ENCODE results near the gene SLC24A5.

The SLC24A5 gene

DNA sequence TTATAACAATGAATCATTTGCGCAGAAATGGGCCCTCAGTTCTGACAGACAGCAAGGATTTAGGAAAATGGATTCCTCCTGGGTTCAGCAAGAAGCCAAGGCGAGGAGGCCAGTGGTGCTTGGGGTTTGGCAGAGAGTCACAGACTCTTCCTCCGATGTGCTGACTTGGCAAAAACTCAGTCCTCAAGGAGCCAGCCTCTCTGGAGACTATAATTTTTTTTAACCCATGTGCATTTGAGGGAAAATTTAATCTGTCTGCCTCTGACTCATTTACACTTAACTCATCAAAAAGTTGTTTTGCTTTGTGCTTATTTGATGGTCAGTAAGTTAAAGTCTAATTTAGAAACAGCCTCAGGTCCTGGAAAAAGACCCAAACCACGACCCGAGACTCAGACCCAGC, 34.2 kb upstream of the SLC24A5 start:
- H3K79me2 ChIP-seq (ENCODE audit: control insufficient read depth, insufficient read depth, low read length, poor library complexity), result no peaks in the 10 kb centered on the region
- no peak overlapping the region for H4K8ac ChIP-seq (ENCODE audit: low read depth, low read length)
- no peak overlapping the region for H2BK12ac ChIP-seq (ENCODE audit: low read length)
- H3K4me1 ChIP-seq (ENCODE audit: control insufficient read depth in 1 of 2, insufficient read depth in 2 of 2, low read length in 2 of 2), result no peaks in the 10 kb centered on the region
- no peak overlapping the region for H3K9ac ChIP-seq (ENCODE audit: low read length)
- no peak overlapping the region for H2BK120ac ChIP-seq (ENCODE audit: insufficient read depth, low read length, poor library complexity)
- H4K12ac ChIP-seq (ENCODE audit: low read depth, low read length), result no peak overlapping the region
- H3K4me3 ChIP-seq (ENCODE audit: low read depth, low read length), result no peak overlapping the region
- no peak overlapping the region for H2AFZ ChIP-seq (ENCODE audit: insufficient read depth, low read length, poor library complexity)
- no peak overlapping the region for H3K18ac ChIP-seq (ENCODE audit: low read length)
- no peak overlapping the region for H4K91ac ChIP-seq (ENCODE audit: low read depth, low read length)
- no peak overlapping the region for H3K4me2 ChIP-seq (ENCODE audit: low read length)
- H3K14ac ChIP-seq (ENCODE audit: low read length), result no peak overlapping the region
- WGBS (ENCODE audit: extremely low coverage, insufficient coverage, insufficient read length), result no CpG with 5 or more reads among the region's 5 CpGs
- no peaks in the 10 kb centered on the region for H3K36me3 ChIP-seq (ENCODE audit: control insufficient read depth in 1 of 2, insufficient read depth in 2 of 2, low read length in 2 of 2)
- no peaks in the 10 kb centered on the region for H3K79me1 ChIP-seq (ENCODE audit: low read length)
- no peak overlapping the region for H3K27ac ChIP-seq (ENCODE audit: low read depth, low read length)
- no peaks in the 10 kb centered on the region for H3K27me3 ChIP-seq (ENCODE audit: insufficient read depth, low read length)
- H3K9me3 ChIP-seq (ENCODE audit: insufficient read depth, low read depth, low read length), result no peaks in the 10 kb centered on the region
- DNase-seq, result no peak
- no peak overlapping the region for H3K4ac ChIP-seq (ENCODE audit: low read depth, low read length)
- no peak overlapping the region for H3K23ac ChIP-seq (ENCODE audit: low read length)
- H2AK5ac ChIP-seq (ENCODE audit: low read length), result no peak overlapping the region
- H2BK5ac ChIP-seq (ENCODE audit: low read depth, low read length, poor library complexity), result no peak overlapping the region

DNA sequence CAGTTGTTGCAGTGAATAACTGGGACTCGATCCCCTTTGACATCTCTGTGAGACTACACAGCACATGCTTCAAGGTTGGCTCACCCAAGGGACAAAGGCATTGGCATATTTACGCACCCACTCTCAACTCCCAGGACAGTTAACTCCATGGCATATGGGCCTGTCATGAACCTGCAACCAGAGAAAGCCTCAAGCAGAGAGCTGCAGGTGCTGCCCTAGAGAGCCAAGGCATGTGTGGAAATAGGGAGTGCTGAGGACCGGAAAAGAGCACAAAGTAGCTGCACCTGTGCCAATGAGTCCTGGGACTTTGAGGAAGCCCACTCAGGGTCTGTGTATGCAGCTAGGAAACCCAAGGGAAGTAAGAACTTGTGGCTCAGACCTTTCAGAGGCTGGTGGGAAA, 32.9 kb upstream of the SLC24A5 start:
- Histone ChIP-seq H3K79me1 (ENCODE audit: low read length) (no peaks in the 10 kb centered on the region), H2AFZ (ENCODE audit: insufficient read depth, low read length, poor library complexity) (no peak overlapping the region), H3K27ac (ENCODE audit: low read depth, low read length) (no peak overlapping the region), H3K18ac (ENCODE audit: low read length) (no peak overlapping the region), H3K23ac (ENCODE audit: low read length) (no peak overlapping the region), H3K4me3 (ENCODE audit: low read depth, low read length) (no peak overlapping the region), H2BK5ac (ENCODE audit: low read depth, low read length, poor library complexity) (no peak overlapping the region), H3K27me3 (ENCODE audit: insufficient read depth, low read length) (no peaks in the 10 kb centered on the region), H3K4ac (ENCODE audit: low read depth, low read length) (no peak overlapping the region), H3K79me2 (ENCODE audit: control insufficient read depth, insufficient read depth, low read length, poor library complexity) (no peaks in the 10 kb centered on the region), H3K4me2 (ENCODE audit: low read length) (no peak overlapping the region), H2BK120ac (ENCODE audit: insufficient read depth, low read length, poor library complexity) (no peak overlapping the region), H4K91ac (ENCODE audit: low read depth, low read length) (no peak overlapping the region), H4K12ac (ENCODE audit: low read depth, low read length) (no peak overlapping the region), H3K14ac (ENCODE audit: low read length) (no peak overlapping the region), H2BK12ac (ENCODE audit: low read length) (no peak overlapping the region), H2AK5ac (ENCODE audit: low read length) (no peak overlapping the region), H4K8ac (ENCODE audit: low read depth, low read length) (no peak overlapping the region), H3K9me3 (ENCODE audit: insufficient read depth, low read depth, low read length) (no peaks in the 10 kb centered on the region), H3K4me1 (ENCODE audit: control insufficient read depth in 1 of 2, insufficient read depth in 2 of 2, low read length in 2 of 2) (no peaks in the 10 kb centered on the region), H3K9ac (ENCODE audit: low read length) (no peak overlapping the region), H3K36me3 (ENCODE audit: control insufficient read depth in 1 of 2, insufficient read depth in 2 of 2, low read length in 2 of 2) (no peaks in the 10 kb centered on the region)
- no CpG with 5 or more reads among the region's 3 CpGs for WGBS (ENCODE audit: extremely low coverage, insufficient coverage, insufficient read length)
- DNase-seq, result no peak

DNA sequence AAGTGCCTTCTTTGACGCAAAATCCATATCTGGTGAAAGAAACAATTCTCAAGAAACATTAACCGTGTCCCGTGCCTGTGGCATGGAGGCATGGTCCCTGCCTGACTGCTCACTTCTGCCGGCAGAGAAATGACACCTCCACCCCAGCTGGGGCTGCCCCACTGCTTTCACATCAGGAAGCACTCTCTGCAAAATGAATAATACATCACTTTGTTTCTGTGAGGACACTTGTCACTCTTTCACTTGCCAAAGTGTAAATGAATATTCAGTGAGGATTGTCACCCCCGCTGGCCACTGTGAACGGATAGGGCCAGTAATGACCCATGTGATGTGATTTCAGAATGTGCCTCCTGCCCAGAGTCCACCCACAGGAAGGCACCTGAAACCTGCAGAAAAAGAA, 31.1 kb upstream of the SLC24A5 start:
- Histone ChIP-seq H3K4me3 (ENCODE audit: low read depth, low read length) (no peak overlapping the region), H3K18ac (ENCODE audit: low read length) (no peak overlapping the region), H3K4me2 (ENCODE audit: low read length) (no peak overlapping the region), H3K27ac (ENCODE audit: low read depth, low read length) (no peak overlapping the region), H3K79me1 (ENCODE audit: low read length) (no peaks in the 10 kb centered on the region), H3K9ac (ENCODE audit: low read length) (no peak overlapping the region), H3K36me3 (ENCODE audit: control insufficient read depth in 1 of 2, insufficient read depth in 2 of 2, low read length in 2 of 2) (no peaks in the 10 kb centered on the region), H4K91ac (ENCODE audit: low read depth, low read length) (no peak overlapping the region), H3K4me1 (ENCODE audit: control insufficient read depth in 1 of 2, insufficient read depth in 2 of 2, low read length in 2 of 2) (no peaks in the 10 kb centered on the region), H2BK5ac (ENCODE audit: low read depth, low read length, poor library complexity) (no peak overlapping the region), H3K4ac (ENCODE audit: low read depth, low read length) (no peak overlapping the region), H4K8ac (ENCODE audit: low read depth, low read length) (no peak overlapping the region), H3K9me3 (ENCODE audit: insufficient read depth, low read depth, low read length) (no peaks in the 10 kb centered on the region), H4K12ac (ENCODE audit: low read depth, low read length) (no peak overlapping the region), H2BK120ac (ENCODE audit: insufficient read depth, low read length, poor library complexity) (no peak overlapping the region), H3K23ac (ENCODE audit: low read length) (no peak overlapping the region), H3K79me2 (ENCODE audit: control insufficient read depth, insufficient read depth, low read length, poor library complexity) (no peaks in the 10 kb centered on the region), H2BK12ac (ENCODE audit: low read length) (no peak overlapping the region), H3K14ac (ENCODE audit: low read length) (no peak overlapping the region), H3K27me3 (ENCODE audit: insufficient read depth, low read length) (no peaks in the 10 kb centered on the region), H2AK5ac (ENCODE audit: low read length) (no peak overlapping the region), H2AFZ (ENCODE audit: insufficient read depth, low read length, poor library complexity) (no peak overlapping the region)
- no CpG with 5 or more reads among the region's 6 CpGs for WGBS (ENCODE audit: extremely low coverage, insufficient coverage, insufficient read length)
- DNase-seq, result no peak

DNA sequence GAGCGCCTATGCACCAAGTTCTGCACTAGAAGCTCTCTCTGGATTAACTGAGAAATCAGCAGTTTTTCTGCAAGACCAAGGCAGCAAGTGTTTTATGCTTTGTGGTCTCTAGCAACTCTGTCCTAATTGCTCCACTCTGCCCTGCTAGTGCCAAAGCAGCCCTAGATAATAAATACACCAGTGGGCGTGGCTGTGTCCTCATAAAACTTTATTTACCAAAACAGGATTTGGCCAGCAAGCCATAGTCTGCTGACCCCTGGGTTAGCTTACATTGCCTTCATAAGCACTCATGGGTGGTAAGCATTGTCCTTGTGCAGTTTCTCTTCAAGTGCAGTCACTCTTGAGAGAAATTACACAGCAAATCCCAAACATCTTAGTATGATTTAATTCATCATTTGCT, 30.7 kb upstream of the SLC24A5 start:
- no CpG with 5 or more reads among the region's 2 CpGs for WGBS (ENCODE audit: extremely low coverage, insufficient coverage, insufficient read length)
- no peak overlapping the region for H4K91ac ChIP-seq (ENCODE audit: low read depth, low read length)

More for the DNA sequence above, 30.7 kb upstream of the SLC24A5 start:
- no peak overlapping the region for H3K4ac ChIP-seq (ENCODE audit: low read depth, low read length)
- no peak overlapping the region for H2BK5ac ChIP-seq (ENCODE audit: low read depth, low read length, poor library complexity)
- no peak overlapping the region for H3K14ac ChIP-seq (ENCODE audit: low read length)
- H4K8ac ChIP-seq (ENCODE audit: low read depth, low read length), result no peak overlapping the region
- H3K27ac ChIP-seq (ENCODE audit: low read depth, low read length), result no peak overlapping the region
- H3K36me3 ChIP-seq (ENCODE audit: control insufficient read depth in 1 of 2, insufficient read depth in 2 of 2, low read length in 2 of 2), result no peaks in the 10 kb centered on the region
- no peaks in the 10 kb centered on the region for H3K4me1 ChIP-seq (ENCODE audit: control insufficient read depth in 1 of 2, insufficient read depth in 2 of 2, low read length in 2 of 2)
- no peak overlapping the region for H3K18ac ChIP-seq (ENCODE audit: low read length)
- H3K27me3 ChIP-seq (ENCODE audit: insufficient read depth, low read length), result no peaks in the 10 kb centered on the region
- no peaks in the 10 kb centered on the region for H3K9me3 ChIP-seq (ENCODE audit: insufficient read depth, low read depth, low read length)
- no peak overlapping the region for H2AFZ ChIP-seq (ENCODE audit: insufficient read depth, low read length, poor library complexity)
- H4K12ac ChIP-seq (ENCODE audit: low read depth, low read length), result no peak overlapping the region
- no peaks in the 10 kb centered on the region for H3K79me1 ChIP-seq (ENCODE audit: low read length)
- no peak overlapping the region for H3K9ac ChIP-seq (ENCODE audit: low read length)
- H3K23ac ChIP-seq (ENCODE audit: low read length), result no peak overlapping the region
- no peak for DNase-seq
- H3K4me2 ChIP-seq (ENCODE audit: low read length), result no peak overlapping the region
- no peaks in the 10 kb centered on the region for H3K79me2 ChIP-seq (ENCODE audit: control insufficient read depth, insufficient read depth, low read length, poor library complexity)
- H2BK12ac ChIP-seq (ENCODE audit: low read length), result no peak overlapping the region
- H3K4me3 ChIP-seq (ENCODE audit: low read depth, low read length), result no peak overlapping the region
- H2AK5ac ChIP-seq (ENCODE audit: low read length), result no peak overlapping the region
- no peak overlapping the region for H2BK120ac ChIP-seq (ENCODE audit: insufficient read depth, low read length, poor library complexity)
